SK-N-SH treated with all-trans-retinoic acid at 6 μM for 48 hours (cell line): ENCODE data around the gene AMTN.

Source experiments
- ARNTL ChIP-seq: fragments of 450-650 bp; formaldehyde crosslinking; IDR thresholded peaks from 2 replicates; pipeline ENCODE4 v1.5.0; 2020; ENCODE audit warnings: low read depth, mild to moderate bottlenecking, moderate library complexity, borderline replicate concordance
- CSDC2 ChIP-seq: fragments of 250-450 bp; sonication (Bioruptor Pico); IDR thresholded peaks from 2 replicates; pipeline ENCODE4 v1.5.0; 2020; ENCODE audit warnings: mild to moderate bottlenecking, moderate library complexity
- GLIS3 ChIP-seq: fragments of 250-450 bp; sonication (Bioruptor Pico); IDR thresholded peaks from 2 replicates; pipeline ENCODE4 v1.5.0; 2020; ENCODE audit warnings: mild to moderate bottlenecking, moderate library complexity
- PPARA ChIP-seq: fragments of 250-450 bp; sonication (Bioruptor Pico); IDR thresholded peaks from 2 replicates; pipeline ENCODE4 v1.5.0; 2020; ENCODE audit warnings: mild to moderate bottlenecking, borderline replicate concordance
- TCF4 ChIP-seq: fragments of 250-450 bp; sonication (Bioruptor Pico); IDR thresholded peaks from 2 replicates; pipeline ENCODE4 v1.8.0; 2021; ENCODE audit warnings: mild to moderate bottlenecking, moderate library complexity, borderline replicate concordance
- ZNF70 ChIP-seq: fragments of 450-650 bp; formaldehyde crosslinking; IDR thresholded peaks from 2 replicates; pipeline ENCODE4 v1.5.0; 2020; ENCODE audit warnings: mild to moderate bottlenecking, moderate library complexity
- TF ChIP-seq, protein P1 (sequence below): fragments of 250-450 bp; sonication (Bioruptor Pico); IDR thresholded peaks from 2 replicates; pipeline ENCODE4 v1.8.0; 2020; ENCODE audit warnings: mild to moderate bottlenecking, moderate library complexity, borderline replicate concordance

DNA sequence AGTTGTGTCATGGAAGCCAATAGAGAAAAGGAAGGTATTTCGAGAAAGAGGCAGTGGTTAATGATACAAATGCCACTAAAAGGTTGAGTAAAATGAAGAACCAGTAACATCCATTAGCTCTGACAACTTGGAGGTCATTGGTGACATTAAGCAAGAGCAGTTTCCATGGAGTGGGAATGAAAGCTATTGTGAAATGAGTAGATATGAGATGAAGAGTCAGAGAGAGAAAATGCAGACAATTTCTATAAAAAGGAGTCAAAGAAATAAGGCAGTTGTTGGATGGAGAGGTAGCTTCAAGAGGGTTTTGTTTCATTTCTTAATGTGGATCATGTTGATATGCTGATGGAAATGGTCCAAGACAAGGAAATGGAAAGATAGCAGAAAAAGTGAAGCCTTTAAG is 9.6 kb upstream of the AMTN start:
- TF ChIP-seq CSDC2 (CRISPR knock-in tag) (no peak), GLIS3 (CRISPR knock-in tag) (no peak), ARNTL (CRISPR knock-in tag) (no peak), PPARA (CRISPR knock-in tag) (no peak), ZNF70 (no peak), TCF4 (CRISPR knock-in tag) (no peak)
- TF ChIP-seq, protein P1, sequence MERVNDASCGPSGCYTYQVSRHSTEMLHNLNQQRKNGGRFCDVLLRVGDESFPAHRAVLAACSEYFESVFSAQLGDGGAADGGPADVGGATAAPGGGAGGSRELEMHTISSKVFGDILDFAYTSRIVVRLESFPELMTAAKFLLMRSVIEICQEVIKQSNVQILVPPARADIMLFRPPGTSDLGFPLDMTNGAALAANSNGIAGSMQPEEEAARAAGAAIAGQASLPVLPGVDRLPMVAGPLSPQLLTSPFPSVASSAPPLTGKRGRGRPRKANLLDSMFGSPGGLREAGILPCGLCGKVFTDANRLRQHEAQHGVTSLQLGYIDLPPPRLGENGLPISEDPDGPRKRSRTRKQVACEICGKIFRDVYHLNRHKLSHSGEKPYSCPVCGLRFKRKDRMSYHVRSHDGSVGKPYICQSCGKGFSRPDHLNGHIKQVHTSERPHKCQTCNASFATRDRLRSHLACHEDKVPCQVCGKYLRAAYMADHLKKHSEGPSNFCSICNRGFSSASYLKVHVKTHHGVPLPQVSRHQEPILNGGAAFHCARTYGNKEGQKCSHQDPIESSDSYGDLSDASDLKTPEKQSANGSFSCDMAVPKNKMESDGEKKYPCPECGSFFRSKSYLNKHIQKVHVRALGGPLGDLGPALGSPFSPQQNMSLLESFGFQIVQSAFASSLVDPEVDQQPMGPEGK (CRISPR knock-in tag) = no peak
